Keratinocyte (primary cell): Measurements from ENCODE around the gene MAP3K10. TPM values are rescaled to one million over a fixed set of nuclear protein-coding genes. Genes with fewer than 3 reads are reported as not detected.

Source experiments
- DNase-seq: peaks from one replicate; pipeline ENCODE4 v3.0.0-alpha.2; 2011; ENCODE audit warnings: low read depth, missing footprints, low spot score
- FAIRE-seq: peaks from 2 replicates; lab custom pipeline; 2011; peaks lifted over from hg19 to GRCh38; lab: Jason Lieb, UNC
- H2AFZ ChIP-seq: 2 replicates; pipeline ENCODE4 v1.6.0; 2012; ENCODE audit warnings: low read length, control low read depth, inconsistent platforms; ENCODE audit not compliant: control insufficient read depth
- H3K27ac ChIP-seq: 2 replicates; pipeline ENCODE4 v1.5.1; 2011; ENCODE audit warnings: low read length; ENCODE audit not compliant: control insufficient read depth, insufficient read depth
- H3K27me3 ChIP-seq: 3 replicates; pipeline ENCODE4 v1.6.0; 2011; ENCODE audit warnings: low read length; ENCODE audit not compliant: control insufficient read depth, insufficient read depth; ENCODE audit errors: extremely low read depth
- H3K36me3 ChIP-seq, 2 experiments: 2 replicates in 1 of 2; 3 replicates in 1 of 2; pipeline ENCODE4 v1.5.1; 2011; ENCODE audit warnings: low read length in 2 of 2, mild to moderate bottlenecking in 1 of 2; ENCODE audit not compliant: control insufficient read depth in 2 of 2, insufficient read depth in 2 of 2; ENCODE audit errors: extremely low read depth in 1 of 2
- H3K4me1 ChIP-seq: 3 replicates; pipeline ENCODE4 v1.5.1; 2011; ENCODE audit warnings: low read length; ENCODE audit not compliant: control insufficient read depth, insufficient read depth; ENCODE audit errors: extremely low read depth
- H3K4me2 ChIP-seq: 3 replicates; pipeline ENCODE4 v1.6.0; 2011; ENCODE audit warnings: low read depth, low read length; ENCODE audit not compliant: control insufficient read depth, insufficient read depth; ENCODE audit errors: extremely low read depth
- H3K4me3 ChIP-seq, 3 experiments: fragments of 200-600 bp in 1 of 3; sonication (generic) in 1 of 3; 2 replicates in 2 of 3; 3 replicates in 1 of 3; pipeline ENCODE4 v1.5.1; 2011 to 2016; ENCODE audit warnings: low read length in 3 of 3, mild to moderate bottlenecking in 3 of 3, control low read depth in 2 of 3, inconsistent platforms in 1 of 3, low read depth in 1 of 3, mixed read lengths in 1 of 3, mixed run types in 1 of 3, moderate library complexity in 1 of 3; ENCODE audit not compliant: control insufficient read depth in 2 of 3, insufficient read depth in 2 of 3; ENCODE audit errors: extremely low read depth in 1 of 3
- H3K79me2 ChIP-seq: 2 replicates; pipeline ENCODE4 v1.6.0; 2012; ENCODE audit warnings: low read length; ENCODE audit not compliant: control insufficient read depth, insufficient read depth
- H3K9ac ChIP-seq: 3 replicates; pipeline ENCODE4 v1.6.0; 2011; ENCODE audit warnings: low read length; ENCODE audit not compliant: control insufficient read depth, insufficient read depth; ENCODE audit errors: extremely low read depth
- H3K9me1 ChIP-seq: 3 replicates; pipeline ENCODE4 v1.6.0; 2011; ENCODE audit warnings: low read length; ENCODE audit not compliant: control insufficient read depth, insufficient read depth; ENCODE audit errors: extremely low read depth
- H3K9me3 ChIP-seq: 2 replicates; pipeline ENCODE4 v1.5.1; 2012; ENCODE audit warnings: low read depth, low read length; ENCODE audit not compliant: control insufficient read depth
- H4K20me1 ChIP-seq: 3 replicates; pipeline ENCODE4 v1.6.0; 2011; ENCODE audit warnings: low read length; ENCODE audit not compliant: control insufficient read depth, insufficient read depth; ENCODE audit errors: extremely low read depth
- CTCF ChIP-seq, 3 experiments: IDR thresholded peaks in 1 of 3; conservative IDR thresholded peaks in 1 of 3; optimal IDR thresholded peaks in 1 of 3; 2 replicates in 2 of 3; 3 replicates in 1 of 3; pipeline versions ENCODE3 to v1.5.1; 2011; ENCODE audit warnings: low read length in 3 of 3, mild to moderate bottlenecking in 3 of 3, moderate library complexity in 2 of 3, control low read depth in 1 of 3, inconsistent platforms in 1 of 3; ENCODE audit not compliant: insufficient read depth in 2 of 3; ENCODE audit errors: extremely low read depth in 1 of 3
- EZH2 ChIP-seq: IDR thresholded peaks from one replicate; pipeline ENCODE4 v1.6.1; 2012; ENCODE audit warnings: inconsistent platforms, mild to moderate bottlenecking, low read length, moderate library complexity
- dilution Hi-C: fragments of 300-500 bp; cut with MboI; formaldehyde crosslinking; loops from one replicate; pipeline ENCODE4 v1.7.0; 2020; ENCODE audit warnings: low sequenced_read_pairs; ENCODE audit not compliant: extremely low pct_ligation_motif_present
- polyA plus RNA-seq, 5 experiments: library from polyadenylated mRNA; depleted of rRNA in 3 of 5; stranded (reverse) in 3 of 5; stranded (forward) in 1 of 5; unstranded in 1 of 5; fragments of >200 nt; gene quantifications; 1 replicate in 1 of 5; 2 replicates in 3 of 5; 3 replicates in 1 of 5; pipeline versions ENCODE4 v1.2.1 to v1.2.3, GENCODE V29; 2011 to 2012; ENCODE audit warnings: missing spikeins in 2 of 5, low read depth in 1 of 5, low replicate concordance in 1 of 5

Gene MAP3K10
- polyA plus RNA-seq, 1 donor (not counting 4 experiments of a cell fraction or from before 2014, with no cell fraction given), result 2.9 TPM

DNA sequence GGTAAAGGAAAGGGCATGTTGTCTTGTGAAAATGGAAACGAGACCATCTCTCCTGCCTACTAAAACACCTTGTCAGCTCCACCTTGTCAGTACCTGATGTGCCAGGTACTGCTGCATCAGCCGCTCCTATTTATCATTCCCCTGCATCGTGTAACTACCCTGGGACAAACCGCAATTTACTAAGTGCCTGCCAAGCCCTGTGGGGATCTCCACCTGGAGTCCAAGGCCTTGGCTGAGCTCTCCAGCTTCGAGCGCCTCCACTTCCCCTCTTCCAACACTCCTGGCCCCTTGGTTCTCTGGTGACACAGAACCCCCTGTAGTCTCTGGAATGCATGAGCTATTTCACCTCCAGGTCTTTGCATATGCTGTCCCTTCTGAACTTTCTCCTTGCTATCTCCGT is 61.2 kb downstream of the MAP3K10 start:
- H4K20me1 ChIP-seq, result peaks cover 4% of the 10 kb centered on the region
- H3K79me2 ChIP-seq, result peaks cover 15% of the 10 kb centered on the region
- H3K36me3 ChIP-seq, result peaks cover 8 to 24% of the 10 kb centered on the region in 2 experiments
- no peak overlapping the region for H3K4me3 ChIP-seq
- H3K9me3 ChIP-seq, result no peaks in the 10 kb centered on the region
- H3K27ac ChIP-seq, result no peak overlapping the region
- H3K4me1 ChIP-seq, result peaks cover 6% of the 10 kb centered on the region
- no peak overlapping the region for H3K9ac ChIP-seq
- DNase-seq (no peak), FAIRE-seq (peak; percentile 26)
- H2AFZ ChIP-seq, result no peak overlapping the region
- TF ChIP-seq CTCF (optimal IDR thresholded peaks at IDR 0.05 in 1 of 3, IDR thresholded peaks at IDR 0.05 in 1 of 3, conservative IDR thresholded peaks at IDR 0.05 in 1 of 3; ENCODE audit: extremely low read depth in 1 of 3, insufficient read depth in 2 of 3, low read length in 3 of 3) (no peak), EZH2 (no peak)
- no peak overlapping the region for H3K4me2 ChIP-seq
- dilution Hi-C loops, result no loop called here
- no peaks in the 10 kb centered on the region for H3K27me3 ChIP-seq
- H3K9me1 ChIP-seq, result peaks cover 3% of the 10 kb centered on the region

DNA sequence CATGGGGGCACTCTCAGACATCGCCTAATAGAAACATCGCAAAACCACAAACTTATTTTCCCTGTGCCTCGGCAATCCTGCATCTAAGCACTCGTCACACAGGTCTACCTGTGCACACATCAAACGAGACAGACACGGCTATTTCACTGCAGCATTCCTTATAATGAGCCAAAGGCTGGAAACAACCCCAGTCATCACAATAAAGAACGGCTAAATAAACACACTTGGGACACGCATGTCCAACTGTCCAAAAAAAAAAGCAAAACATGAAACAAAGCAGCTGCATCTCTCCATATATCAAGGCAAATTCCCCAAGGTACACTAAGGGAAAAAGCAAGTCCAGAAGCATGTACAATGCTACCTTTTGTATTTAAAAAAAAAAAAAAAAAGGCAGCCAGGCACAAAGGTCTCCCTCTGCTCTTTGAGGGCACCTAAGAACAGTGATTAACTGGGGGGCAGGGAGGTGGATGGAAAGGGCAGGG is 62.4 kb downstream of the MAP3K10 start:
- peaks cover 9% of the 10 kb centered on the region for H3K4me1 ChIP-seq
- dilution Hi-C loops, result no loop called here
- H3K27me3 ChIP-seq, result no peaks in the 10 kb centered on the region
- H3K9me3 ChIP-seq, result no peaks in the 10 kb centered on the region
- H3K9ac ChIP-seq, result no peak overlapping the region
- DNase-seq (no peak), FAIRE-seq (no peak)
- TF ChIP-seq CTCF (optimal IDR thresholded peaks at IDR 0.05 in 1 of 3, IDR thresholded peaks at IDR 0.05 in 1 of 3, conservative IDR thresholded peaks at IDR 0.05 in 1 of 3; ENCODE audit: extremely low read depth in 1 of 3, insufficient read depth in 2 of 3, low read length in 3 of 3) (no peak), EZH2 (no peak)
- H4K20me1 ChIP-seq, result peaks cover 10% of the 10 kb centered on the region
- no peak overlapping the region for H3K4me2 ChIP-seq
- H3K79me2 ChIP-seq, result peaks cover 22% of the 10 kb centered on the region
- H2AFZ ChIP-seq, result no peak overlapping the region
- H3K9me1 ChIP-seq, result peaks cover 6% of the 10 kb centered on the region
- H3K27ac ChIP-seq, result no peak overlapping the region
- H3K36me3 ChIP-seq, result peaks cover 8 to 21% of the 10 kb centered on the region in 2 experiments
- no peak overlapping the region for H3K4me3 ChIP-seq
